Heart left ventricle (tissue), 13 donors: ENCODE measurements around the gene DDX56.

ENCODE experiments used
- CTCF ChIP-seq, 12 donors: fragments of 200-600 bp; sonication (generic) in 4 of 12; IDR thresholded peaks; one replicate each; pipeline versions ENCODE4 v1.5.0 to v1.8.0; 2018 to 2022; ENCODE audit warnings: antibody characterized with exemption in 12 of 12, mild to moderate bottlenecking in 5 of 12
- POLR2A ChIP-seq, 2 donors: fragments of 450-650 bp; IDR thresholded peaks; one replicate each; pipeline ENCODE4 v1.6.1; 2017; ENCODE audit warnings: antibody characterized with exemption in 2 of 2, mild to moderate bottlenecking in 2 of 2, moderate library complexity in 2 of 2
- donor health status: ischemic (EF 13 %, LVEDD 7.1; RV severe dilation, severe dysfunction).
- donor health status: DM: no; HTN: yes; CAD: no.
- donor health status: DM: no; HTN: no; CAD: no.
- donor health status: ischemic (EF 25% LVEDD 6.9; RV normal size, moderate dysfunction).
- donor health status: ischemic (EF 25% LVEDD 5.7; RV mildly dilated, moderate dysfunction).
- donor health status: ischemic (EF 35%, LVEDD 5.7; RV mildly dilated, moderate dysfunction).
- donor health status: nonischemic (EF 11% LVEDD 7.7; RV severe dilation, severe dysfunction).
- donor health status: DM: yes; HTN: yes; CAD: no.
- donor health status: PGD.
- donor health status: ischemic (EF 29% LVEDD 5.4; RV normal size, mild dysfunction).
- donor health status: nonischemic (EF 23%, LVEDD 6.1; RV moderate dilation, normal function).

DNA sequence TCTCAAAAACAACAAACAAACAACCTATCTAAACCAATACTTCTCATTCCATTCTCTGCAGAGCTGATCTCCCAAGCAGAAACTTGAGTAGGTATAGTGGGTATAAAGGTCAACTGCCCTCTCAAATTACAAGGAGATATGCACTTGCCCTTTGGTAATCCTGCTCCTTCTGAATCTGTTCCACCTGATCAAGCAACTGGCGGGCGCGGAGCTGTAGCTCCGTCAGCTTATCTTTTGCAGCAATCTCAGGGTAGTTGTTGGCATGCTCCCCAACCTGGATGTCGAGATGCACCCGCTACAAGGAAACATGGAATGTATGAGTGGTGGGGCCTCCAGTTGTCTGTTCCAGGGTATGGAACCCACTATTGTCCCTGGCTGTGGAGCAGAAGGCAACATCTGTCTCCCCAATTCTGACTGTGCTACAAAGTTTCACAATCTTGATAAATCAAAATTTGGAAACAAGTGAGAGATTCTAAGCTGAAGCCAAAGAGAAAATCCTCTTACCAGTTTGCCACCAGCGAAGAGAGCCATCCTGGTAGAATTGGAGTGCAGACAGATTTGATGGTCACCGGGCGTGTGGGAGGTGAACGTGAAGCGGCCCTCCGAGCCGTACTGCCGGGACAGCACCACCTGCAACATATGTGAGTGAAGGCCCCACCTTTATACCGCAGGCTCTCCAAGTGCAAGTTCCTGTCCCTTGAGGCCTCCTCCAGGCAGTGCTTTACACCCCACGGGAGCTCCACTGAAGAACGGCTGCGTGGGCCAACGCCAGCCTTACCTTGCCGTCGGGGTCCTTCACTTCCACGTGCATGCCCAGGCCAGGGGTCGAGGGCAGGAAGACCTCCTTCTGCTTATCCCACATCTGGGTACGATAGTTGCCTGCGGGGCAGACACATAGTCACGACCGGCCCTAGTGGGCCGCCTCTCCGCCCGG, 7.5 kb upstream of the DDX56 start:
- TF ChIP-seq POLR2A (IDR thresholded peaks at IDR 0.05) (no peak), CTCF (IDR thresholded peaks at IDR 0.05) (no peak)
